H1 (cell line): ENCODE results near the gene COA4. TPM values are rescaled to one million over a fixed set of nuclear protein-coding genes. Genes with fewer than 3 reads are reported as not detected.

ENCODE experiments used
- CTCF ChIA-PET: fragments of 300-600 bp; sonication (Branson Sonifier 250); formaldehyde crosslinking; loops from one replicate; lab custom pipeline; 2021; ENCODE audit not compliant: partially characterized antibody; lab: Charles Lee
- POLR2A ChIA-PET: fragments of 300-600 bp; sonication (Branson Sonifier 250); formaldehyde crosslinking; loops from one replicate; lab custom pipeline; 2021; ENCODE audit warnings: inconsistent platforms; ENCODE audit not compliant: partially characterized antibody; lab: Charles Lee
- DNase-seq, 2 experiments: peaks; one replicate each; pipeline versions ENCODE4 v3.0.0 to v3.0.0-alpha.2; 2010 to 2022; ENCODE audit warnings: low spot score in 2 of 2, low read depth in 1 of 2, mixed read lengths in 1 of 2
- FAIRE-seq: peaks from 2 replicates; lab custom pipeline; 2011; peaks lifted over from hg19 to GRCh38; lab: Jason Lieb, UNC
- H2AFZ ChIP-seq: 2 replicates; pipeline ENCODE4 v1.8.1; 2012; ENCODE audit warnings: low read length, inconsistent platforms
- H2AK5ac ChIP-seq: 2 replicates; pipeline ENCODE4 v1.6.1; 2013; ENCODE audit warnings: low read depth, low read length
- H2BK120ac ChIP-seq: replicated peaks from 2 replicates; pipeline ENCODE3; 2013; ENCODE audit warnings: low read depth, low read length, inconsistent platforms
- H2BK12ac ChIP-seq: 2 replicates; pipeline ENCODE4 v1.6.1; 2013; ENCODE audit warnings: low read depth, low read length
- H2BK15ac ChIP-seq: 2 replicates; pipeline ENCODE4 v1.6.1; 2013; ENCODE audit warnings: low read length
- H2BK20ac ChIP-seq: 2 replicates; pipeline ENCODE4 v1.6.1; 2013; ENCODE audit warnings: low read length
- H2BK5ac ChIP-seq: 2 replicates; pipeline ENCODE4 v1.6.1; 2013; ENCODE audit warnings: low read depth, low read length
- H3K14ac ChIP-seq: 2 replicates; pipeline ENCODE4 v1.6.1; 2013; ENCODE audit warnings: inconsistent platforms; ENCODE audit not compliant: insufficient read length
- H3K18ac ChIP-seq: 2 replicates; pipeline ENCODE4 v1.6.1; 2013; ENCODE audit warnings: low read length; ENCODE audit errors: extremely low read depth
- H3K23ac ChIP-seq: 2 replicates; pipeline ENCODE4 v1.6.1; 2013; ENCODE audit warnings: inconsistent platforms; ENCODE audit not compliant: insufficient read length
- H3K23me2 ChIP-seq: 2 replicates; pipeline ENCODE4 v1.6.1; 2013; ENCODE audit warnings: low read depth, low read length
- H3K27ac ChIP-seq: 2 replicates; pipeline ENCODE4 v1.6.1; 2011; ENCODE audit warnings: low read depth, low read length, inconsistent platforms
- H3K27me3 ChIP-seq, 4 experiments: replicated peaks in 1 of 4; 1 replicate in 1 of 4; 2 replicates in 3 of 4; pipeline versions ENCODE4 v1.6.1 to v1.8.1; 2011 to 2013; ENCODE audit warnings: low read length in 3 of 4, mild to moderate bottlenecking in 3 of 4, inconsistent platforms in 2 of 4, mixed read lengths in 2 of 4, moderate library complexity in 1 of 4; ENCODE audit not compliant: control insufficient read depth in 3 of 4, insufficient read depth in 3 of 4; ENCODE audit errors: extremely low read depth in 1 of 4
- H3K36me3 ChIP-seq, 4 experiments: 2 replicates each; pipeline versions ENCODE4 v1.6.1 to v1.8.1; 2011 to 2013; ENCODE audit warnings: mild to moderate bottlenecking in 4 of 4, low read length in 3 of 4, moderate library complexity in 2 of 4, control low read depth in 1 of 4, inconsistent platforms in 1 of 4; ENCODE audit not compliant: insufficient read depth in 4 of 4, control insufficient read depth in 2 of 4
- H3K4ac ChIP-seq: replicated peaks from 2 replicates; pipeline ENCODE3; 2013; ENCODE audit warnings: low read length, low read depth, mixed read lengths, inconsistent platforms; ENCODE audit not compliant: insufficient read length
- H3K4me1 ChIP-seq, 4 experiments: replicated peaks in 1 of 4; 1 replicate in 1 of 4; 2 replicates in 3 of 4; pipeline versions ENCODE4 v1.6.1 to v1.8.1; 2011 to 2013; ENCODE audit warnings: low read length in 3 of 4, inconsistent platforms in 2 of 4, mixed read lengths in 1 of 4; ENCODE audit not compliant: insufficient read depth in 4 of 4, control insufficient read depth in 3 of 4
- H3K4me2 ChIP-seq, 2 experiments: 2 replicates each; pipeline versions ENCODE4 v1.6.1 to v1.8.1; 2011 to 2013; ENCODE audit warnings: low read depth in 2 of 2, low read length in 2 of 2, control low read depth in 1 of 2, inconsistent platforms in 1 of 2, mild to moderate bottlenecking in 1 of 2; ENCODE audit not compliant: insufficient read depth in 1 of 2
- H3K4me3 ChIP-seq, 4 experiments: fragments of 200-600, 300-600 bp in 1 of 4; sonication (generic), shearing (Covaris generic), sonication (Bioruptor Twin) in 1 of 4; 2 replicates each; pipeline versions ENCODE4 v1.5.1 to v1.8.1; 2011 to 2016; ENCODE audit warnings: low read length in 4 of 4, low read depth in 3 of 4, control low read depth in 2 of 4, inconsistent platforms in 2 of 4, mild to moderate bottlenecking in 2 of 4, mixed read lengths in 1 of 4, moderate library complexity in 1 of 4; ENCODE audit not compliant: insufficient read depth in 2 of 4; ENCODE audit errors: extremely low read depth in 1 of 4
- H3K56ac ChIP-seq: replicated peaks from 2 replicates; pipeline ENCODE3; 2013; ENCODE audit warnings: low read depth, mild to moderate bottlenecking, mixed read lengths, low read length, inconsistent platforms; ENCODE audit not compliant: insufficient read length
- H3K79me1 ChIP-seq: 2 replicates; pipeline ENCODE4 v1.6.1; 2013; ENCODE audit warnings: low read depth, low read length, control low read depth
- H3K79me2 ChIP-seq, 2 experiments: 2 replicates each; pipeline versions ENCODE4 v1.6.1 to v1.8.1; 2012 to 2013; ENCODE audit warnings: low read length in 2 of 2, mild to moderate bottlenecking in 2 of 2, inconsistent platforms in 1 of 2; ENCODE audit not compliant: insufficient read depth in 2 of 2, control insufficient read depth in 1 of 2
- H3K9ac ChIP-seq, 4 experiments: replicated peaks in 1 of 4; 1 replicate in 1 of 4; 2 replicates in 3 of 4; pipeline versions ENCODE4 v1.6.1 to v1.8.1; 2011 to 2013; ENCODE audit warnings: low read depth in 3 of 4, low read length in 3 of 4, control low read depth in 2 of 4, mild to moderate bottlenecking in 2 of 4, moderate library complexity in 2 of 4, inconsistent platforms in 1 of 4; ENCODE audit errors: extremely low read depth in 1 of 4
- H3K9me3 ChIP-seq, 2 experiments: 2 replicates each; pipeline versions ENCODE4 v1.6.1 to v1.8.1; 2012 to 2013; ENCODE audit warnings: mild to moderate bottlenecking in 2 of 2, moderate library complexity in 2 of 2, control low read depth in 1 of 2, inconsistent platforms in 1 of 2, low read depth in 1 of 2, low read length in 1 of 2, mixed read lengths in 1 of 2; ENCODE audit not compliant: insufficient read depth in 2 of 2
- H4K20me1 ChIP-seq, 2 experiments: replicated peaks in 1 of 2; 2 replicates each; pipeline versions ENCODE3 to v1.8.1; 2011 to 2013; ENCODE audit warnings: inconsistent platforms in 2 of 2, low read length in 2 of 2, mild to moderate bottlenecking in 1 of 2; ENCODE audit not compliant: insufficient read depth in 2 of 2, control insufficient read depth in 1 of 2
- H4K5ac ChIP-seq: 2 replicates; pipeline ENCODE4 v1.6.1; 2013; ENCODE audit warnings: low read length, low read depth, mixed read lengths, inconsistent platforms; ENCODE audit not compliant: insufficient read length
- H4K8ac ChIP-seq: 2 replicates; pipeline ENCODE4 v1.8.0; 2013; ENCODE audit warnings: mild to moderate bottlenecking, moderate library complexity, low read length, inconsistent platforms; ENCODE audit not compliant: insufficient read depth; ENCODE audit errors: extremely low read depth
- H4K91ac ChIP-seq: replicated peaks from 2 replicates; pipeline ENCODE3; 2013; ENCODE audit warnings: low read length, mixed read lengths, inconsistent platforms; ENCODE audit not compliant: insufficient read length
- BCL11A ChIP-seq, 2 experiments: IDR thresholded peaks; one replicate each; pipeline ENCODE4 v1.6.1; 2011; ENCODE audit warnings: low read depth in 2 of 2, low read length in 2 of 2, mild to moderate bottlenecking in 2 of 2
- CTCF ChIP-seq, 3 experiments: IDR thresholded peaks; 1 replicate in 2 of 3; 2 replicates in 1 of 3; pipeline versions ENCODE4 v1.5.1 to v1.6.1; 2011; ENCODE audit warnings: low read length in 3 of 3, mild to moderate bottlenecking in 3 of 3, inconsistent platforms in 2 of 3, low read depth in 1 of 3, moderate library complexity in 1 of 3; ENCODE audit not compliant: insufficient read depth in 1 of 3; ENCODE audit errors: control extremely low read depth in 1 of 3
- POLR2A ChIP-seq, 2 experiments: IDR thresholded peaks; 1 replicate in 1 of 2; 2 replicates in 1 of 2; pipeline ENCODE4 v1.6.1; 2011; ENCODE audit warnings: low read depth in 2 of 2, low read length in 2 of 2, mild to moderate bottlenecking in 2 of 2; ENCODE audit errors: control extremely low read depth in 1 of 2
- RAD21 ChIP-seq, 2 experiments: IDR thresholded peaks in 1 of 2; conservative IDR thresholded peaks in 1 of 2; 2 replicates each; pipeline ENCODE4 v1.6.1; 2011; ENCODE audit warnings: low read depth in 2 of 2, low read length in 2 of 2, improper control_type of control experiment in 1 of 2, inconsistent platforms in 1 of 2, mild to moderate bottlenecking in 1 of 2, moderate library complexity in 1 of 2
- SIX5 ChIP-seq: IDR thresholded peaks from 2 replicates; pipeline ENCODE4 v1.6.1; 2011; ENCODE audit warnings: mild to moderate bottlenecking, low read depth, low read length
- WGBS, 2 experiments: shearing (Covaris generic) in 1 of 2; methylation state at CpG; one replicate each; pipeline versions ENCODE4 v1.1.6 to v1.1.7; 2013 to 2015; ENCODE audit warnings: low lambda C conversion rate in 2 of 2, mixed read lengths in 2 of 2, inconsistent platforms in 1 of 2, low coverage in 1 of 2, missing lambda C conversion rate in 1 of 2; ENCODE audit not compliant: insufficient replicate concordance in 2 of 2, insufficient coverage in 1 of 2, insufficient read length in 1 of 2; ENCODE audit errors: extremely low coverage in 1 of 2, missing lambda C conversion rate in 1 of 2; 5-methylcytosine and 5-hydroxymethylcytosine counted together
- polyA plus RNA-seq, 7 experiments: library from polyadenylated mRNA; depleted of rRNA in 3 of 7; stranded (reverse) in 5 of 7; unstranded in 2 of 7; fragments of >200 nt in 5 of 7; fragments of 200-250 nt in 2 of 7; gene quantifications; 1 replicate in 5 of 7; 2 replicates in 1 of 7; 4 replicates in 1 of 7; pipeline versions ENCODE4 v1.2.1 to v1.2.3, GENCODE V29; 2011 to 2013; ENCODE audit warnings: missing spikeins in 2 of 7, mixed read lengths in 2 of 7
- total RNA-seq: library from RNA; stranded (reverse); fragmentation: NEBNext Ultra II Directional; extraction: Animal tissue kit (Norgen Biotek cat#: 25700); gene quantifications from 2 replicates; pipeline ENCODE4 v1.2.1, GENCODE V29; 2021

Gene COA4
- total and polyA plus RNA-seq, 2 of the 8 experiments (the other 6 are each of a cell fraction or from before 2014, with no cell fraction given) = 177 to 380 TPM

- Histone ChIP-seq H2AK5ac (no peak overlapping the region), H3K27ac (no peak overlapping the region), H3K79me1 (no peaks in the 10 kb centered on the region), H3K27me3 (no peaks in the 10 kb centered on the region), H2AFZ (no peak overlapping the region), H2BK120ac (no peak overlapping the region), H4K20me1 (no peaks in the 10 kb centered on the region), H2BK20ac (no peak overlapping the region), H3K4me3 (no peak overlapping the region), H3K23ac (no peak overlapping the region), H3K18ac (no peak overlapping the region), H3K36me3 (peaks cover 0 to 5% (median under 1%) of the 10 kb centered on the region in 4 experiments; a peak in 2 of 8 replicates), H3K14ac (no peak overlapping the region), H3K4me2 (no peak overlapping the region), H2BK5ac (no peak overlapping the region), H4K91ac (no peak overlapping the region), H4K8ac (no peak overlapping the region), H4K5ac (no peak overlapping the region), H3K56ac (no peak overlapping the region), H3K9me3 (no peaks in the 10 kb centered on the region), H3K79me2 (no peaks in the 10 kb centered on the region), H3K23me2 (no peaks in the 10 kb centered on the region; the same call in 1 of the 2 replicates), H2BK12ac (no peak overlapping the region), H3K4me1 (no peaks in the 10 kb centered on the region), H3K4ac (no peak overlapping the region), H3K9ac (no peak overlapping the region), H2BK15ac (no peak overlapping the region)
- TF ChIP-seq BCL11A (IDR thresholded peaks at IDR 0.05; ENCODE audit: low read depth in 2 of 2, low read length in 2 of 2) = no peak
- no peak for TF ChIP-seq SIX5
- peak in 1 of 2 experiments; percentile 40; a peak in 1 of 4 replicates for TF ChIP-seq RAD21 (IDR thresholded peaks at IDR 0.05 in 1 of 2, conservative IDR thresholded peaks at IDR 0.05 in 1 of 2; ENCODE audit: low read depth in 2 of 2, low read length in 2 of 2)
- no peak for TF ChIP-seq POLR2A (IDR thresholded peaks at IDR 0.05; ENCODE audit: control extremely low read depth in 1 of 2, low read depth in 2 of 2, low read length in 2 of 2)
- peak; percentile 20 to 37 (median 28) for TF ChIP-seq CTCF (IDR thresholded peaks at IDR 0.05; ENCODE audit: control extremely low read depth in 1 of 3, insufficient read depth in 1 of 3, low read depth in 1 of 3, low read length in 3 of 3)
- DNase-seq = no peak
- FAIRE-seq = peak; percentile 24
- POLR2A ChIA-PET = interaction anchor here (0.5 to 1.1 kb wide), 2 partner anchors 100 to 128 kb away, joined by 3 to 4 read pairs; no protein-coding TSS in a partner anchor
- CTCF ChIA-PET = interaction anchor here (0.8 to 3.3 kb wide), 14 partner anchors 9 to 176 kb away, joined by 3 to 11 read pairs (median 4); no protein-coding TSS in a partner anchor
- WGBS, 2 experiments = 86% methylated on average over 4 of the region's 4 CpGs; no CpG with 5 or more reads in 1 of the 2 experiments
Measured at GRCh38 chr11:73907191-73907590, 30.5 kb upstream of the COA4 start.
